H1 (cell line): ENCODE results near the gene AK5. TPM values are rescaled to one million over a fixed set of nuclear protein-coding genes. Genes with fewer than 3 reads are reported as not detected.

ENCODE experiments used
- CTCF ChIA-PET: fragments of 300-600 bp; sonication (Branson Sonifier 250); formaldehyde crosslinking; loops from one replicate; lab custom pipeline; 2021; ENCODE audit not compliant: partially characterized antibody; lab: Charles Lee
- POLR2A ChIA-PET: fragments of 300-600 bp; sonication (Branson Sonifier 250); formaldehyde crosslinking; loops from one replicate; lab custom pipeline; 2021; ENCODE audit warnings: inconsistent platforms; ENCODE audit not compliant: partially characterized antibody; lab: Charles Lee
- DNase-seq, 2 experiments: peaks; one replicate each; pipeline versions ENCODE4 v3.0.0 to v3.0.0-alpha.2; 2010 to 2022; ENCODE audit warnings: low spot score in 2 of 2, low read depth in 1 of 2, mixed read lengths in 1 of 2
- FAIRE-seq: peaks from 2 replicates; lab custom pipeline; 2011; peaks lifted over from hg19 to GRCh38; lab: Jason Lieb, UNC
- H2AFZ ChIP-seq: 2 replicates; pipeline ENCODE4 v1.8.1; 2012; ENCODE audit warnings: low read length, inconsistent platforms
- H2AK5ac ChIP-seq: 2 replicates; pipeline ENCODE4 v1.6.1; 2013; ENCODE audit warnings: low read depth, low read length
- H2BK120ac ChIP-seq: replicated peaks from 2 replicates; pipeline ENCODE3; 2013; ENCODE audit warnings: low read depth, low read length, inconsistent platforms
- H2BK12ac ChIP-seq: 2 replicates; pipeline ENCODE4 v1.6.1; 2013; ENCODE audit warnings: low read depth, low read length
- H2BK15ac ChIP-seq: 2 replicates; pipeline ENCODE4 v1.6.1; 2013; ENCODE audit warnings: low read length
- H2BK20ac ChIP-seq: 2 replicates; pipeline ENCODE4 v1.6.1; 2013; ENCODE audit warnings: low read length
- H2BK5ac ChIP-seq: 2 replicates; pipeline ENCODE4 v1.6.1; 2013; ENCODE audit warnings: low read depth, low read length
- H3K14ac ChIP-seq: 2 replicates; pipeline ENCODE4 v1.6.1; 2013; ENCODE audit warnings: inconsistent platforms; ENCODE audit not compliant: insufficient read length
- H3K18ac ChIP-seq: 2 replicates; pipeline ENCODE4 v1.6.1; 2013; ENCODE audit warnings: low read length; ENCODE audit errors: extremely low read depth
- H3K23ac ChIP-seq: 2 replicates; pipeline ENCODE4 v1.6.1; 2013; ENCODE audit warnings: inconsistent platforms; ENCODE audit not compliant: insufficient read length
- H3K23me2 ChIP-seq: 2 replicates; pipeline ENCODE4 v1.6.1; 2013; ENCODE audit warnings: low read depth, low read length
- H3K27ac ChIP-seq: 2 replicates; pipeline ENCODE4 v1.6.1; 2011; ENCODE audit warnings: low read depth, low read length, inconsistent platforms
- H3K27me3 ChIP-seq, 4 experiments: replicated peaks in 1 of 4; 1 replicate in 1 of 4; 2 replicates in 3 of 4; pipeline versions ENCODE4 v1.6.1 to v1.8.1; 2011 to 2013; ENCODE audit warnings: low read length in 3 of 4, mild to moderate bottlenecking in 3 of 4, inconsistent platforms in 2 of 4, mixed read lengths in 2 of 4, moderate library complexity in 1 of 4; ENCODE audit not compliant: control insufficient read depth in 3 of 4, insufficient read depth in 3 of 4; ENCODE audit errors: extremely low read depth in 1 of 4
- H3K36me3 ChIP-seq, 4 experiments: 2 replicates each; pipeline versions ENCODE4 v1.6.1 to v1.8.1; 2011 to 2013; ENCODE audit warnings: mild to moderate bottlenecking in 4 of 4, low read length in 3 of 4, moderate library complexity in 2 of 4, control low read depth in 1 of 4, inconsistent platforms in 1 of 4; ENCODE audit not compliant: insufficient read depth in 4 of 4, control insufficient read depth in 2 of 4
- H3K4ac ChIP-seq: replicated peaks from 2 replicates; pipeline ENCODE3; 2013; ENCODE audit warnings: low read length, low read depth, mixed read lengths, inconsistent platforms; ENCODE audit not compliant: insufficient read length
- H3K4me1 ChIP-seq, 4 experiments: replicated peaks in 1 of 4; 1 replicate in 1 of 4; 2 replicates in 3 of 4; pipeline versions ENCODE4 v1.6.1 to v1.8.1; 2011 to 2013; ENCODE audit warnings: low read length in 3 of 4, inconsistent platforms in 2 of 4, mixed read lengths in 1 of 4; ENCODE audit not compliant: insufficient read depth in 4 of 4, control insufficient read depth in 3 of 4
- H3K4me2 ChIP-seq, 2 experiments: 2 replicates each; pipeline versions ENCODE4 v1.6.1 to v1.8.1; 2011 to 2013; ENCODE audit warnings: low read depth in 2 of 2, low read length in 2 of 2, control low read depth in 1 of 2, inconsistent platforms in 1 of 2, mild to moderate bottlenecking in 1 of 2; ENCODE audit not compliant: insufficient read depth in 1 of 2
- H3K4me3 ChIP-seq, 4 experiments: fragments of 200-600, 300-600 bp in 1 of 4; sonication (generic), shearing (Covaris generic), sonication (Bioruptor Twin) in 1 of 4; 2 replicates each; pipeline versions ENCODE4 v1.5.1 to v1.8.1; 2011 to 2016; ENCODE audit warnings: low read length in 4 of 4, low read depth in 3 of 4, control low read depth in 2 of 4, inconsistent platforms in 2 of 4, mild to moderate bottlenecking in 2 of 4, mixed read lengths in 1 of 4, moderate library complexity in 1 of 4; ENCODE audit not compliant: insufficient read depth in 2 of 4; ENCODE audit errors: extremely low read depth in 1 of 4
- H3K56ac ChIP-seq: replicated peaks from 2 replicates; pipeline ENCODE3; 2013; ENCODE audit warnings: low read depth, mild to moderate bottlenecking, mixed read lengths, low read length, inconsistent platforms; ENCODE audit not compliant: insufficient read length
- H3K79me1 ChIP-seq: 2 replicates; pipeline ENCODE4 v1.6.1; 2013; ENCODE audit warnings: low read depth, low read length, control low read depth
- H3K79me2 ChIP-seq, 2 experiments: 2 replicates each; pipeline versions ENCODE4 v1.6.1 to v1.8.1; 2012 to 2013; ENCODE audit warnings: low read length in 2 of 2, mild to moderate bottlenecking in 2 of 2, inconsistent platforms in 1 of 2; ENCODE audit not compliant: insufficient read depth in 2 of 2, control insufficient read depth in 1 of 2
- H3K9ac ChIP-seq, 4 experiments: replicated peaks in 1 of 4; 1 replicate in 1 of 4; 2 replicates in 3 of 4; pipeline versions ENCODE4 v1.6.1 to v1.8.1; 2011 to 2013; ENCODE audit warnings: low read depth in 3 of 4, low read length in 3 of 4, control low read depth in 2 of 4, mild to moderate bottlenecking in 2 of 4, moderate library complexity in 2 of 4, inconsistent platforms in 1 of 4; ENCODE audit errors: extremely low read depth in 1 of 4
- H3K9me3 ChIP-seq, 2 experiments: 2 replicates each; pipeline versions ENCODE4 v1.6.1 to v1.8.1; 2012 to 2013; ENCODE audit warnings: mild to moderate bottlenecking in 2 of 2, moderate library complexity in 2 of 2, control low read depth in 1 of 2, inconsistent platforms in 1 of 2, low read depth in 1 of 2, low read length in 1 of 2, mixed read lengths in 1 of 2; ENCODE audit not compliant: insufficient read depth in 2 of 2
- H4K20me1 ChIP-seq, 2 experiments: replicated peaks in 1 of 2; 2 replicates each; pipeline versions ENCODE3 to v1.8.1; 2011 to 2013; ENCODE audit warnings: inconsistent platforms in 2 of 2, low read length in 2 of 2, mild to moderate bottlenecking in 1 of 2; ENCODE audit not compliant: insufficient read depth in 2 of 2, control insufficient read depth in 1 of 2
- H4K5ac ChIP-seq: 2 replicates; pipeline ENCODE4 v1.6.1; 2013; ENCODE audit warnings: low read length, low read depth, mixed read lengths, inconsistent platforms; ENCODE audit not compliant: insufficient read length
- H4K8ac ChIP-seq: 2 replicates; pipeline ENCODE4 v1.8.0; 2013; ENCODE audit warnings: mild to moderate bottlenecking, moderate library complexity, low read length, inconsistent platforms; ENCODE audit not compliant: insufficient read depth; ENCODE audit errors: extremely low read depth
- H4K91ac ChIP-seq: replicated peaks from 2 replicates; pipeline ENCODE3; 2013; ENCODE audit warnings: low read length, mixed read lengths, inconsistent platforms; ENCODE audit not compliant: insufficient read length
- KDM1A ChIP-seq: fragments of 200-600, 300-600 bp; sonication (generic); IDR thresholded peaks from 2 replicates; pipeline ENCODE4 v1.7.1; 2016; ENCODE audit warnings: mild to moderate bottlenecking, low read length, borderline replicate concordance
- KDM4A ChIP-seq: IDR thresholded peaks from one replicate; pipeline ENCODE4 v1.7.1; 2012; ENCODE audit warnings: low read depth, mild to moderate bottlenecking, moderate library complexity, low read length, inconsistent platforms; ENCODE audit not compliant: severe bottlenecking
- POLR2A ChIP-seq, 2 experiments: IDR thresholded peaks; 1 replicate in 1 of 2; 2 replicates in 1 of 2; pipeline ENCODE4 v1.6.1; 2011; ENCODE audit warnings: low read depth in 2 of 2, low read length in 2 of 2, mild to moderate bottlenecking in 2 of 2; ENCODE audit errors: control extremely low read depth in 1 of 2
- WGBS, 2 experiments: shearing (Covaris generic) in 1 of 2; methylation state at CpG; one replicate each; pipeline versions ENCODE4 v1.1.6 to v1.1.7; 2013 to 2015; ENCODE audit warnings: low lambda C conversion rate in 2 of 2, mixed read lengths in 2 of 2, inconsistent platforms in 1 of 2, low coverage in 1 of 2, missing lambda C conversion rate in 1 of 2; ENCODE audit not compliant: insufficient replicate concordance in 2 of 2, insufficient coverage in 1 of 2, insufficient read length in 1 of 2; ENCODE audit errors: extremely low coverage in 1 of 2, missing lambda C conversion rate in 1 of 2; 5-methylcytosine and 5-hydroxymethylcytosine counted together
- polyA plus RNA-seq, 7 experiments: library from polyadenylated mRNA; depleted of rRNA in 3 of 7; stranded (reverse) in 5 of 7; unstranded in 2 of 7; fragments of >200 nt in 5 of 7; fragments of 200-250 nt in 2 of 7; gene quantifications; 1 replicate in 5 of 7; 2 replicates in 1 of 7; 4 replicates in 1 of 7; pipeline versions ENCODE4 v1.2.1 to v1.2.3, GENCODE V29; 2011 to 2013; ENCODE audit warnings: missing spikeins in 2 of 7, mixed read lengths in 2 of 7
- total RNA-seq: library from RNA; stranded (reverse); fragmentation: NEBNext Ultra II Directional; extraction: Animal tissue kit (Norgen Biotek cat#: 25700); gene quantifications from 2 replicates; pipeline ENCODE4 v1.2.1, GENCODE V29; 2021

Gene AK5
- total and polyA plus RNA-seq, 2 of the 8 experiments (the other 6 are each of a cell fraction or from before 2014, with no cell fraction given): 2.0 to 7.1 TPM

DNA sequence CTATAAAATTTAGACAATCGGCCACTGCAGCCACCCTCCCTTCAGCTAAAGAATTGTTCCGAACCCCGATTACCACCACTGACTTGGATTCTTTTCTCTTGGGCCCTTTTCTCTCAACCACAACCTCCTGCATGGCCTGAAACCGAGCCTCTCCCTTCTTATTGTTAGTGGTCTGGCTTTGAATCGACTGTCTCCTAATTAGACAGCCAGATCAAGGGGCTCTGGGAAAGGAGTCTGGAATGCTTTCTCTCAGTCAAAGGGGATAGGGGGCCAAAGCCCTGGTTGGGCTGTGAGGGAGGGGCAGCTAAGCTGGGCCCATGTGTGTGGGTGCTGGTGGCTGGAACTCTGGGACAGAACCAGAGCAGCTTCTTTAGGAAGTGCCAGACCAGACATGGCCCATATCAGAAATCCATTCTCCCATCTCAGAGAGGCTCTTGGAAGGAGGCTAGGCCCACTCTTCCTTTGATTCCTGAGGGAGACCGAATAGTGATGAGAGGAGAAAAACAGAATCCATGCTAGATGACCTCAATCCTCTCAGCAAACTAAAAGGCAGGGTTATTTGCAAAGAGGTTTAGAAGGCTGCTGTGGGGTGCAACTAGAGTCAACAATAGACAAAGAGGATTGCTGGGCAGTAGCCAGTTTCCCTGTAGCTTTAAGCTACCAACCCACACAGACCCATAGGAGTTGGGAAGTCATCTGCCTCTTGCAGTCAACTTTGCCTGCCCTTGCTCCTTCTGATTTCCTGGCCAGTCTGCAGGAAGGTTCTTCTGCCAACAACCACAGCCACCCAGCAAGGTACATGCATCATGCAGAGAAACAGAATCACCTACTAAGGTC lies 117.6 kb downstream of the AK5 start:
- CTCF ChIA-PET: interaction anchor here (0.6 kb wide), 1 partner anchor 289 kb away, joined by 4 read pairs; no protein-coding TSS in a partner anchor
- no peak overlapping the region for H3K14ac ChIP-seq
- no peak overlapping the region for H2BK120ac ChIP-seq
- no peak overlapping the region for H2BK15ac ChIP-seq
- no peaks in the 10 kb centered on the region for H3K23me2 ChIP-seq
- no peak overlapping the region for H3K9ac ChIP-seq
- no peak overlapping the region for H2BK12ac ChIP-seq
- H3K36me3 ChIP-seq: no peaks in the 10 kb centered on the region
- H3K79me2 ChIP-seq: no peaks in the 10 kb centered on the region
- H3K4me3 ChIP-seq: no peak overlapping the region
- TF ChIP-seq POLR2A (IDR thresholded peaks at IDR 0.05; ENCODE audit: control extremely low read depth in 1 of 2, low read depth in 2 of 2, low read length in 2 of 2): no peak
- no peak for TF ChIP-seq KDM4A
- TF ChIP-seq KDM1A: no peak
- no peaks in the 10 kb centered on the region; a peak in 1 of 7 replicates for H3K4me1 ChIP-seq
- H3K56ac ChIP-seq: no peak overlapping the region
- H3K23ac ChIP-seq: no peak overlapping the region
- H4K91ac ChIP-seq: no peak overlapping the region
- no peak overlapping the region for H2BK20ac ChIP-seq
- H2AK5ac ChIP-seq: no peak overlapping the region
- H3K4me2 ChIP-seq: no peak overlapping the region
- POLR2A ChIA-PET: interaction anchor here (0.7 to 1.0 kb wide), 2 partner anchors 11 to 287 kb away, joined by 3 read pairs; no protein-coding TSS in a partner anchor
- 0 out of 2 replicates have a peak overlapping the region, but pooled peaks have one; percentile 33 for H2AFZ ChIP-seq
- no peak overlapping the region for H4K8ac ChIP-seq
- H3K9me3 ChIP-seq: no peaks in the 10 kb centered on the region
- whole genome bisulfite sequencing, 2 experiments: 90% methylated on average over 4 of the region's 6 CpGs; no CpG with 5 or more reads in 1 of the 2 experiments
- no peaks in the 10 kb centered on the region for H4K20me1 ChIP-seq
- H3K79me1 ChIP-seq: no peaks in the 10 kb centered on the region
- H3K18ac ChIP-seq: no peak overlapping the region
- H4K5ac ChIP-seq: no peak overlapping the region
- DNase-seq (no peak), FAIRE-seq (no peak)
- no peak overlapping the region for H3K27ac ChIP-seq
- H3K27me3 ChIP-seq: no peaks in the 10 kb centered on the region
- H3K4ac ChIP-seq: no peak overlapping the region
- no peak overlapping the region for H2BK5ac ChIP-seq
